Thoracic aorta (tissue), 2 donors: ENCODE data around the gene PMIS2. TPM values are rescaled to one million over a fixed set of nuclear protein-coding genes. Genes with fewer than 3 reads are reported as not detected.

Experiments
- ATAC-seq: fragments of 150-250 bp; one replicate; pipeline ENCODE4 v1.8.0; 2017; ENCODE audit warnings: low read depth; ENCODE audit not compliant: insufficient number of reproducible peaks, low FRiP score
- DNase-seq: peaks from one replicate; pipeline ENCODE4 v3.0.0-alpha.2; 2020; ENCODE audit warnings: low spot score
- H3K27ac ChIP-seq, 2 donors: fragments of 200-600 bp; sonication (generic); 1 replicate in 1 of 2; 2 replicates in 1 of 2; pipeline ENCODE4 v1.5.1; 2016; ENCODE audit warnings: mild to moderate bottlenecking in 2 of 2, moderate library complexity in 2 of 2
- H3K27me3 ChIP-seq: fragments of 200-600 bp; sonication (generic); replicated peaks from 2 replicates; pipeline ENCODE4 v1.6.0; 2016; ENCODE audit warnings: mild to moderate bottlenecking; ENCODE audit not compliant: insufficient read depth
- H3K36me3 ChIP-seq: fragments of 200-600 bp; sonication (generic); one replicate; pipeline ENCODE4 v1.5.1; 2016
- H3K4me1 ChIP-seq, 2 donors: fragments of 200-600 bp; sonication (generic); 1 replicate in 1 of 2; 2 replicates in 1 of 2; pipeline versions ENCODE4 v1.5.1 to v1.6.0; 2016; ENCODE audit warnings: low read depth in 2 of 2, mild to moderate bottlenecking in 1 of 2; ENCODE audit not compliant: control insufficient read depth in 1 of 2
- H3K4me3 ChIP-seq: fragments of 200-600 bp; sonication (generic); 2 replicates; pipeline ENCODE4 v1.5.1; 2016; ENCODE audit warnings: mild to moderate bottlenecking
- H3K9me3 ChIP-seq: fragments of 200-600 bp; sonication (generic); 2 replicates; pipeline ENCODE4 v1.5.1; 2016
- total RNA-seq, 2 donors: library from RNA; depleted of rRNA; stranded (reverse); fragments of >200 nt; gene quantifications; one replicate each; pipeline versions ENCODE4 v1.1.0 to v1.2.3, GENCODE V29; 2016
- TF ChIP-seq, protein P1 (sequence below): fragments of 200-600 bp; sonication (generic); IDR thresholded peaks from one replicate; pipeline ENCODE4 v1.5.1; 2019; ENCODE audit warnings: antibody characterized with exemption

PMIS2 gene
- total RNA-seq, 2 donors from 2014 or later, result not detected

DNA sequence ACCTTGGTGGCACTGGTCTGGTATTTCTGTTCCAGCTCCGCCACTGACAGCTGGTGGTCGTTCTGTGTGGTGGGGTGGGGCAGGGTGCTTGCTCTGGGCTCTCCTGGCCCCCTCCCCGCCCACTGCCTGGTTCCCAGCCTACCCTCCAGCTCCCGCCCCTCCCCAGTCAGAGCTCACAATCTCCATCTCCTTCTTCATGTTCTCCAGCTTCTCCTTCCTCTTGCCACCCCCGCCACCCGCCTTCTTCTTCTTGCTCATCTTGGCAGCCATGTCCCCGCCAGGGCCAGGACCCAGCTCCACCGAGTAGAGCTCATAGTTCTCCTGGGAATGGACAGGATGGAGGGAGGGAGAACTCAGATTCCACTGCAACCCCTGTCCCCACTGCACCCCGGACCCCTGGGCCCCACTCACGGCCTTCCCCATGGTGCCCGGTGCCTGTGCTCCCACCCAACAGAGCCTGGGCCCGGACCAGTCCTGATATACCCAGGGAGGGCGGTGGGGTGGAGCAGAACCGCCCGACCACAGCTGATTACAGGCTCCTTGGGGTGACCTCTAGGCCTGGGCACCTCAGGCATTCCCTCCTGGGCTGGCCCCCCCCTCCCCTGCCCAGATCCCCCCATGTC is 22.7 kb upstream of the PMIS2 start, which contains the start of gene ATP4A:
TSS of gene ATP4A (minus strand) at position 452 of the 623 bp plus-strand sequence. CDS start at position 423, 29 bp downstream.
- Histone ChIP-seq H3K36me3 (no peaks in the 10 kb centered on the region), H3K27me3 (no peaks in the 10 kb centered on the region), H3K4me3 (no peak within 1 kb of the TSS), H3K9me3 (no peaks in the 10 kb centered on the region), H3K27ac (no peak within 1 kb of the TSS), H3K4me1 (peaks cover 0 to 1% of the 10 kb centered on the region in 2 donors)
- TF ChIP-seq, protein P1, sequence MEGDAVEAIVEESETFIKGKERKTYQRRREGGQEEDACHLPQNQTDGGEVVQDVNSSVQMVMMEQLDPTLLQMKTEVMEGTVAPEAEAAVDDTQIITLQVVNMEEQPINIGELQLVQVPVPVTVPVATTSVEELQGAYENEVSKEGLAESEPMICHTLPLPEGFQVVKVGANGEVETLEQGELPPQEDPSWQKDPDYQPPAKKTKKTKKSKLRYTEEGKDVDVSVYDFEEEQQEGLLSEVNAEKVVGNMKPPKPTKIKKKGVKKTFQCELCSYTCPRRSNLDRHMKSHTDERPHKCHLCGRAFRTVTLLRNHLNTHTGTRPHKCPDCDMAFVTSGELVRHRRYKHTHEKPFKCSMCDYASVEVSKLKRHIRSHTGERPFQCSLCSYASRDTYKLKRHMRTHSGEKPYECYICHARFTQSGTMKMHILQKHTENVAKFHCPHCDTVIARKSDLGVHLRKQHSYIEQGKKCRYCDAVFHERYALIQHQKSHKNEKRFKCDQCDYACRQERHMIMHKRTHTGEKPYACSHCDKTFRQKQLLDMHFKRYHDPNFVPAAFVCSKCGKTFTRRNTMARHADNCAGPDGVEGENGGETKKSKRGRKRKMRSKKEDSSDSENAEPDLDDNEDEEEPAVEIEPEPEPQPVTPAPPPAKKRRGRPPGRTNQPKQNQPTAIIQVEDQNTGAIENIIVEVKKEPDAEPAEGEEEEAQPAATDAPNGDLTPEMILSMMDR, result no peak
- DNase-seq (no peak), ATAC-seq (no peak)

DNA sequence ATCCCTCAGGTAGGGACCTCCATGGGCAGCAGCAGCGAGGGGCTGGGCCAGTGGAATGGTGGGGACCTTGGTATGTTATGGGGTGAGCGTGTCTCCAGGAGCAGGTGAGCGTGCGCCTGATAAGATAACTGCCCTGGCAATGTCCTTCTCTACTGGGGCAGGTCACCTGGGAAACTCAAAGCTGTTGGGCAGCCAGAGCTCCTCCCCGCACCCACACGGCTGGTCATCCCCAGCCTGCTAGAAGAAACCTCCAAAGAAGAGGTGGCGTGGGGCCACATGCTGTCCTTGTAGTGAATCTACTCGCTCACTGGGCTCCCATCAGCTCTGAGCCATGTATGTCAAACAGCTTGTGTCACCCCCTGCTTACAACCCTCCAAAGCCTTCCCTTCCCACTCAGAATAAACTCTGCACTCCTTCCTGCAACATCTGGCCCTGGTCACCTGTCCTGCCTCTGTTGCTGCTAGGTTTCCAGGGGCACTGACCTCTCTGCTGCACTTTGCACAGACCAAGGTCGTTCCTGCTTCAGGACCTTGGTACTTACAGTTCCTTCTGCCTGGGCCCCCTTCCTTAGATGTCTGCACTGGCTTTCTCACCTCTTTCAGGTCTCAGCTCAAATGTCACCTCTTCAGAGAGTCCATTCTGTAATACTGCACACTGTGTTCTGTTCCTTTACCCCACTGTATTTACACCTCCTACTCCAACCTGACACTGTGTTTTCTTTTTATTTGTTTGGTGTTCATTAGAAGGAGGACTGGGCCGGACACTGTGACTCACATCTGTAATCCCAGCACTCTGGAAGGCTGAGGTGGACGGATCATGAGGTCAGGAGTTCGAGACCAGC is 20.7 kb upstream of the PMIS2 start:
- no peaks in the 10 kb centered on the region for H3K4me1 ChIP-seq
- no peaks in the 10 kb centered on the region for H3K27me3 ChIP-seq
- ATAC-seq (no peak), DNase-seq (no peak)
- no peaks in the 10 kb centered on the region for H3K36me3 ChIP-seq
- H3K9me3 ChIP-seq, result no peaks in the 10 kb centered on the region
- no peak overlapping the region for H3K4me3 ChIP-seq
- no peak overlapping the region for H3K27ac ChIP-seq
- TF ChIP-seq, protein P1, result no peak

- Histone ChIP-seq H3K4me1 (no peaks in the 10 kb centered on the region), H3K36me3 (no peaks in the 10 kb centered on the region), H3K4me3 (no peak overlapping the region), H3K27ac (no peak overlapping the region), H3K9me3 (no peaks in the 10 kb centered on the region), H3K27me3 (no peaks in the 10 kb centered on the region)
- DNase-seq (no peak), ATAC-seq (no peak)
- TF ChIP-seq, protein P1, result no peak
Measured at GRCh38 chr19:35566738-35567137, 19.2 kb upstream of the PMIS2 start.

DNA sequence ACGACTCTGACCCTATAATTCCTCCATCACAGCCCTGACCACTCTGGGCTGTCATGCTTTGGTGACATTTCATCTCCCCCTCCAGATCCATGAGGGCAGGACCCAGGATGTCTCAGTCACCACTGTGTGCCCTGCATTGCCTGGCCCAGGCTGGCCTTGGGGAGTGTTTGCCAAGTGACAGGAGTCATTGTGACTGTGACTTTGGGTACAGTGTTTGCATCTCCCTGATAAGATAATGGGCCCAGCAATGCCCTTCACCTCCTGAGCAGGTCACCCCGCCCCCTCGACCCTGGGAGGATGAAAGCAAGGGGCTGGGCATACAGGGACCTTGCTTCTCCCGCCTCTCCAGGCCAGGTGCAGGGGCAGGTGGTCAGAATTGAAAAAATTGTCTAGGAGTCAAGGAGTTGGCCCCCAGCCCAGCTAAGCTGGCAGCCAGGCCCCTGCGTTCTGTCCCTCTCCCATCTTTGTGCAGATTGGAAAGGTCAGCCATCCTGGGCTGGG is 16.6 kb upstream of the PMIS2 start:
- DNase-seq (no peak), ATAC-seq (no peak)

More for the DNA sequence above, 16.6 kb upstream of the PMIS2 start:
- H3K4me1 ChIP-seq, result no peaks in the 10 kb centered on the region
- no peaks in the 10 kb centered on the region for H3K9me3 ChIP-seq
- H3K27me3 ChIP-seq, result no peaks in the 10 kb centered on the region
- H3K4me3 ChIP-seq, result no peak overlapping the region
- H3K27ac ChIP-seq, result no peak overlapping the region
- TF ChIP-seq, protein P1, result no peak
- H3K36me3 ChIP-seq, result no peaks in the 10 kb centered on the region
